Vagina (tissue), 2 donors: Measurements from ENCODE around the gene WAS. TPM values are rescaled to one million over a fixed set of nuclear protein-coding genes. Genes with fewer than 3 reads are reported as not detected.
"Not testable (repeated sequence)": the region's sequence is repeated elsewhere in the genome, so short reads cannot be mapped to it uniquely, and the experiment has no call there.

Experiments used
- DNase-seq, 2 donors: peaks; one replicate each; pipeline ENCODE4 v3.0.0-alpha.2; 2017; ENCODE audit errors: extremely low spot score in 2 of 2
- H3K27ac ChIP-seq: fragments of 200-600 bp; sonication (generic); one replicate; pipeline ENCODE4 v1.5.1; 2019
- H3K27me3 ChIP-seq: fragments of 200-600 bp; sonication (generic); one replicate; pipeline ENCODE4 v1.5.1; 2019
- H3K36me3 ChIP-seq, 2 donors: fragments of 200-600 bp; sonication (generic); one replicate each; pipeline ENCODE4 v1.5.1; 2017 to 2019
- H3K4me1 ChIP-seq: fragments of 200-600 bp; sonication (generic); one replicate; pipeline ENCODE4 v1.5.1; 2019
- H3K4me3 ChIP-seq, 2 donors: fragments of 200-600 bp; sonication (generic); 1 replicate in 1 of 2; 2 replicates in 1 of 2; pipeline ENCODE4 v1.5.1; 2016 to 2019
- H3K9me3 ChIP-seq: fragments of 200-600 bp; sonication (generic); one replicate; pipeline ENCODE4 v1.5.1; 2019
- CTCF ChIP-seq, 3 experiments: fragments of 450-650 bp in 2 of 3; fragments of 200-600 bp in 1 of 3; sonication (generic) in 1 of 3; IDR thresholded peaks; one replicate each; pipeline ENCODE4 v1.5.1; 2017 to 2019; ENCODE audit warnings: antibody characterized with exemption in 3 of 3, mild to moderate bottlenecking in 2 of 3, moderate library complexity in 2 of 3
- POLR2A ChIP-seq, 2 donors: fragments of 450-650 bp; IDR thresholded peaks; one replicate each; pipeline ENCODE4 v1.6.1; 2017; ENCODE audit warnings: antibody characterized with exemption in 2 of 2, mild to moderate bottlenecking in 2 of 2, moderate library complexity in 2 of 2
- POLR2AphosphoS5 ChIP-seq, 2 donors: sonication (generic); formaldehyde crosslinking; IDR thresholded peaks; one replicate each; pipeline ENCODE4 v1.9.0; 2017; ENCODE audit warnings: antibody characterized with exemption in 2 of 2, mild to moderate bottlenecking in 2 of 2, low read depth in 1 of 2; ENCODE audit not compliant: insufficient read depth in 1 of 2
- intact Hi-C: fragments of 100-400 bp; cut with DNase I; formaldehyde crosslinking; loops from one replicate; pipeline ENCODE4 v1.15.1; 2023
- total RNA-seq: library from RNA; depleted of rRNA; stranded (reverse); fragments of >200 nt; gene quantifications from one replicate; pipeline ENCODE4 v1.2.3, GENCODE V29; 2016

Gene WAS
- total RNA-seq, 1 donor from 2014 or later = 4.4 TPM

- Histone ChIP-seq H3K36me3 (no peaks in the 10 kb centered on the region), H3K27me3 (no peaks in the 10 kb centered on the region), H3K4me3 (no peak overlapping the region), H3K9me3 (no peaks in the 10 kb centered on the region), H3K4me1 (no peaks in the 10 kb centered on the region), H3K27ac (no peak overlapping the region)
- intact Hi-C loops = no loop called here
- no peak for DNase-seq
- TF ChIP-seq POLR2A (IDR thresholded peaks at IDR 0.05) = no peak
- no peak for TF ChIP-seq CTCF (IDR thresholded peaks at IDR 0.05)
These were observed 5.8 kb downstream of the WAS start for GRCh38 chrX:48689208-48689920.

GRCh38 chrX:48691746-48692145 lies 8.1 kb downstream of the WAS start:
- DNase-seq, H3K27ac ChIP-seq, H3K36me3 ChIP-seq, H3K27me3 ChIP-seq, intact Hi-C loops, H3K4me1 ChIP-seq, H3K9me3 ChIP-seq, H3K4me3 ChIP-seq: not testable (repeated sequence)

- intact Hi-C loops = no loop called here
- H3K27me3 ChIP-seq = no peaks in the 10 kb centered on the region
- TF ChIP-seq POLR2A (IDR thresholded peaks at IDR 0.05) = no peak
- no peak for TF ChIP-seq POLR2AphosphoS5 (IDR thresholded peaks at IDR 0.05; ENCODE audit: insufficient read depth in 1 of 2, low read depth in 1 of 2)
- H3K27ac ChIP-seq = no peak overlapping the region
- DNase-seq = no peak
- no peak overlapping the region for H3K4me3 ChIP-seq
- H3K4me1 ChIP-seq = peaks cover 14% of the 10 kb centered on the region
- no peaks in the 10 kb centered on the region for H3K36me3 ChIP-seq
- no peaks in the 10 kb centered on the region for H3K9me3 ChIP-seq
These were observed 11.4 kb downstream of the WAS start for GRCh38 chrX:48694776-48695533.

GRCh38 chrX:48695534-48695896 lies 11.9 kb downstream of the WAS start:
- DNase-seq = no peak
- H3K4me3 ChIP-seq = peak overlapping the region; percentile 55 to 66

GRCh38 chrX:48695925-48696300 lies 12.3 kb downstream of the WAS start:
- intact Hi-C loops = no loop called here
- no peak for TF ChIP-seq POLR2AphosphoS5 (IDR thresholded peaks at IDR 0.05; ENCODE audit: insufficient read depth in 1 of 2, low read depth in 1 of 2)
- no peak for TF ChIP-seq POLR2A (IDR thresholded peaks at IDR 0.05)
- no peak for TF ChIP-seq CTCF (IDR thresholded peaks at IDR 0.05)
- H3K4me3 ChIP-seq = peak overlapping the region; percentile 55 to 66
- no peak for DNase-seq
- H3K4me1 ChIP-seq = peaks cover 14% of the 10 kb centered on the region
- no peaks in the 10 kb centered on the region for H3K9me3 ChIP-seq
- H3K27me3 ChIP-seq = no peaks in the 10 kb centered on the region
- H3K27ac ChIP-seq = peak overlapping the region; percentile 75
- no peaks in the 10 kb centered on the region for H3K36me3 ChIP-seq

More at GRCh38 chrX:48695534-48695896, 11.9 kb downstream of the WAS start:
- intact Hi-C loops = no loop called here
- Histone ChIP-seq H3K9me3 (no peaks in the 10 kb centered on the region), H3K27ac (peak overlapping the region; percentile 75), H3K4me1 (peaks cover 14% of the 10 kb centered on the region), H3K27me3 (no peaks in the 10 kb centered on the region), H3K36me3 (no peaks in the 10 kb centered on the region)
- TF ChIP-seq POLR2A (IDR thresholded peaks at IDR 0.05) = no peak
- TF ChIP-seq POLR2AphosphoS5 (IDR thresholded peaks at IDR 0.05; ENCODE audit: insufficient read depth in 1 of 2, low read depth in 1 of 2) = no peak
- TF ChIP-seq CTCF (IDR thresholded peaks at IDR 0.05) = no peak

GRCh38 chrX:48696301-48696908 lies 12.8 kb downstream of the WAS start, which contains the start of gene SUV39H1:
Gene SUV39H1, plus strand, starts transcription at chrX:48696734. Its CDS starts 51 bp downstream, at chrX:48696785.
- intact Hi-C loops = no loop called here
- Histone ChIP-seq H3K36me3 (no peaks in the 10 kb centered on the region), H3K27ac (peak within 1 kb of the TSS; percentile 75), H3K4me1 (peaks cover 14% of the 10 kb centered on the region), H3K4me3 (peak within 1 kb of the TSS; percentile 55 to 66), H3K9me3 (no peaks in the 10 kb centered on the region), H3K27me3 (no peaks in the 10 kb centered on the region)
- TF ChIP-seq POLR2AphosphoS5 (IDR thresholded peaks at IDR 0.05; ENCODE audit: insufficient read depth in 1 of 2, low read depth in 1 of 2) (peak; percentile 8 to 90), POLR2A (IDR thresholded peaks at IDR 0.05) (peak in 1 of 2 donors; percentile 69), CTCF (IDR thresholded peaks at IDR 0.05) (no peak)
- no peak for DNase-seq
